Glutamatergic neuron (in vitro differentiated cells): ENCODE results near the gene MYADM. TPM values are rescaled to one million over a fixed set of nuclear protein-coding genes. Genes with fewer than 3 reads are reported as not detected.

Experiments used
- DNase-seq: peaks from one replicate; pipeline ENCODE4 v3.0.0; 2022
- H3K27ac Mint-ChIP-seq: one replicate; pipeline ENCODE4 v1.8.0; 2020; ENCODE audit warnings: mild to moderate bottlenecking, mixed read lengths, inconsistent platforms; ENCODE audit not compliant: unreplicated experiment
- H3K27me3 Mint-ChIP-seq: one replicate; pipeline ENCODE4 v1.8.0; 2020; ENCODE audit warnings: mild to moderate bottlenecking, moderate library complexity, mixed read lengths, inconsistent platforms; ENCODE audit not compliant: unreplicated experiment
- H3K36me3 Mint-ChIP-seq: one replicate; pipeline ENCODE4 v1.8.0; 2020; ENCODE audit warnings: mild to moderate bottlenecking, mixed read lengths, inconsistent platforms; ENCODE audit not compliant: unreplicated experiment
- H3K4me1 Mint-ChIP-seq: one replicate; pipeline ENCODE4 v1.8.0; 2020; ENCODE audit warnings: mild to moderate bottlenecking, low read depth, mixed read lengths, inconsistent platforms; ENCODE audit not compliant: unreplicated experiment
- H3K4me3 Mint-ChIP-seq: one replicate; pipeline ENCODE4 v1.8.0; 2020; ENCODE audit warnings: mild to moderate bottlenecking, mixed read lengths, inconsistent platforms; ENCODE audit not compliant: unreplicated experiment
- H3K9me3 Mint-ChIP-seq: one replicate; pipeline ENCODE4 v1.8.0; 2020; ENCODE audit warnings: mild to moderate bottlenecking, moderate library complexity, mixed read lengths, inconsistent platforms; ENCODE audit not compliant: unreplicated experiment
- CTCF ChIP-seq: fragments of 200-600 bp; sonication (generic); IDR thresholded peaks from one replicate; pipeline ENCODE4 v1.5.0; 2021; ENCODE audit not compliant: partially characterized antibody, unreplicated experiment
- long read RNA-seq: library from polyadenylated mRNA; unstranded; transcript quantifications from one replicate; pipeline ENCODE4 v2.0.0, GENCODE V29; 2020; ENCODE audit not compliant: unreplicated experiment
- total RNA-seq: library from RNA; stranded (reverse); fragmentation: NEBNext Ultra II Directional; extraction: Animal tissue kit (Norgen Biotek cat#: 25700); gene quantifications from one replicate; pipeline ENCODE4 v1.2.1, GENCODE V29; 2021; ENCODE audit not compliant: unreplicated experiment

Gene MYADM
- 61.5 TPM for total RNA-seq
- long read RNA-seq = 0 reads

GRCh38 chr19:53867225-53868090 lies at the start of gene MYADM:
TSS of gene MYADM (plus strand) at chr19:53867883. CDS start at chr19:53873530, 5,647 bp downstream.
- Mint-ChIP-seq H3K9me3 (peaks cover 14% of the 10 kb centered on the region), H3K27ac (peak within 1 kb of the TSS; percentile 99), H3K4me3 (peak within 1 kb of the TSS; percentile 97), H3K4me1 (peaks cover 3% of the 10 kb centered on the region), H3K36me3 (no peaks in the 10 kb centered on the region), H3K27me3 (peaks cover 12% of the 10 kb centered on the region)
- TF ChIP-seq CTCF = no peak
- DNase-seq = peak; percentile 99

GRCh38 chr19:53818756-53819155 lies 48.9 kb upstream of the MYADM start:
- DNase-seq = peak; percentile 79
- Mint-ChIP-seq H3K27me3 (peaks cover 6% of the 10 kb centered on the region), H3K36me3 (no peaks in the 10 kb centered on the region), H3K4me3 (peak overlapping the region; percentile 81), H3K4me1 (peaks cover 9% of the 10 kb centered on the region), H3K9me3 (peaks cover 7% of the 10 kb centered on the region), H3K27ac (peak overlapping the region; percentile 99)
- TF ChIP-seq CTCF = no peak

- TF ChIP-seq CTCF = no peak
- H3K4me1 Mint-ChIP-seq = peaks cover 12% of the 10 kb centered on the region
- peak overlapping the region; percentile 47 for H3K4me3 Mint-ChIP-seq
- H3K9me3 Mint-ChIP-seq = peaks cover 7% of the 10 kb centered on the region
- H3K27me3 Mint-ChIP-seq = peaks cover 6% of the 10 kb centered on the region
- H3K27ac Mint-ChIP-seq = peak overlapping the region; percentile 95
- no peaks in the 10 kb centered on the region for H3K36me3 Mint-ChIP-seq
- DNase-seq = no peak
These were observed 47.8 kb upstream of the MYADM start for GRCh38 chr19:53819861-53820260.

- Mint-ChIP-seq H3K4me3 (no peak overlapping the region), H3K4me1 (peaks cover 12% of the 10 kb centered on the region), H3K27ac (no peak overlapping the region), H3K9me3 (peaks cover 7% of the 10 kb centered on the region), H3K27me3 (peaks cover 6% of the 10 kb centered on the region), H3K36me3 (no peaks in the 10 kb centered on the region)
- TF ChIP-seq CTCF = no peak
- DNase-seq = no peak
These were observed 44.1 kb upstream of the MYADM start for GRCh38 chr19:53823380-53824120.

- no peak for TF ChIP-seq CTCF
- Mint-ChIP-seq H3K27ac (no peak within 1 kb of the TSS), H3K9me3 (peaks cover 3% of the 10 kb centered on the region), H3K4me3 (no peak within 1 kb of the TSS), H3K27me3 (peaks cover 2% of the 10 kb centered on the region), H3K4me1 (peaks cover 8% of the 10 kb centered on the region), H3K36me3 (no peaks in the 10 kb centered on the region)
- no peak for DNase-seq
These were observed 43.5 kb upstream of the MYADM start, which contains the start of gene NLRP12 for GRCh38 chr19:53824134-53824611. TSS of gene NLRP12 (minus strand) at chr19:53824314. CDS start at chr19:53824174, 140 bp downstream.
